Endothelial cell of umbilical vein (primary cell): ENCODE results near the gene GIMAP6. TPM values are rescaled to one million over a fixed set of nuclear protein-coding genes. Genes with fewer than 3 reads are reported as not detected.

Source experiments
- BruUV-seq: library from RNA; stranded (reverse); fragments of 400-500 nt; replicated peaks from 2 replicates; lab custom pipeline; 2021; lab: Mats Ljungman, UMichigan
- CTCF ChIA-PET: fragments of 300-600, 350-600 bp; sonication (Branson Sonifier 250); formaldehyde crosslinking; loops from one replicate; lab custom pipeline; 2021; ENCODE audit warnings: antibody characterized with exemption, inconsistent platforms; lab: Charles Lee
- POLR2A ChIA-PET: fragments of 300-600, 350-600 bp; sonication (Branson Sonifier 250); formaldehyde crosslinking; loops from one replicate; lab custom pipeline; 2021; ENCODE audit warnings: antibody characterized with exemption, inconsistent platforms; lab: Charles Lee
- DNase-seq: peaks from one replicate; pipeline ENCODE4 v3.0.0-alpha.2; 2011; ENCODE audit warnings: low read depth, low spot score
- FAIRE-seq: peaks from 2 replicates; lab custom pipeline; 2011; peaks lifted over from hg19 to GRCh38; lab: Jason Lieb, UNC
- H2AFZ ChIP-seq: 2 replicates; pipeline ENCODE4 v1.6.0; 2012; ENCODE audit warnings: low read depth, low read length, control low read depth, inconsistent platforms
- H3K27ac ChIP-seq: 2 replicates; pipeline ENCODE4 v1.5.1; 2011; ENCODE audit warnings: low read depth, mild to moderate bottlenecking, control low read depth, low read length, moderate library complexity; ENCODE audit not compliant: insufficient read depth
- H3K27me3 ChIP-seq, 2 experiments: 2 replicates each; pipeline versions ENCODE4 v1.6.0 to v1.6.1; 2011; ENCODE audit warnings: low read length in 2 of 2, mixed read lengths in 1 of 2; ENCODE audit not compliant: control insufficient read depth in 2 of 2, insufficient read depth in 2 of 2
- H3K36me3 ChIP-seq, 2 experiments: 2 replicates in 1 of 2; 3 replicates in 1 of 2; pipeline ENCODE4 v1.5.1; 2011; ENCODE audit warnings: low read length in 2 of 2, mild to moderate bottlenecking in 1 of 2, moderate library complexity in 1 of 2; ENCODE audit not compliant: control insufficient read depth in 2 of 2, insufficient read depth in 2 of 2; ENCODE audit errors: extremely low read depth in 1 of 2
- H3K4me1 ChIP-seq: 3 replicates; pipeline ENCODE4 v1.5.1; 2011; ENCODE audit warnings: mild to moderate bottlenecking, low read length; ENCODE audit not compliant: control insufficient read depth, insufficient read depth; ENCODE audit errors: extremely low read depth
- H3K4me2 ChIP-seq: 2 replicates; pipeline ENCODE4 v1.6.1; 2011; ENCODE audit warnings: low read length, control low read depth, mixed read lengths; ENCODE audit not compliant: insufficient read depth
- H3K4me3 ChIP-seq, 3 experiments: fragments of 200-600 bp in 1 of 3; sonication (generic), shearing (Covaris generic) in 1 of 3; replicated peaks in 1 of 3; 2 replicates each; pipeline ENCODE4 v1.5.1; 2011 to 2016; ENCODE audit warnings: control low read depth in 3 of 3, low read length in 3 of 3, mild to moderate bottlenecking in 2 of 3, inconsistent platforms in 1 of 3, low read depth in 1 of 3, moderate library complexity in 1 of 3; ENCODE audit not compliant: insufficient read depth in 1 of 3
- H3K79me2 ChIP-seq: 2 replicates; pipeline ENCODE4 v1.6.0; 2012; ENCODE audit warnings: low read length, inconsistent platforms; ENCODE audit not compliant: control insufficient read depth, insufficient read depth
- H3K9ac ChIP-seq: replicated peaks from 2 replicates; pipeline ENCODE3; 2011; ENCODE audit warnings: low read length, control low read depth; ENCODE audit not compliant: insufficient read depth; ENCODE audit errors: extremely low read depth
- H3K9me1 ChIP-seq: replicated peaks from 3 replicates; pipeline ENCODE4 v1.6.0; 2011; ENCODE audit warnings: mild to moderate bottlenecking, low read length; ENCODE audit not compliant: control insufficient read depth, insufficient read depth; ENCODE audit errors: extremely low read depth
- H3K9me3 ChIP-seq: replicated peaks from 2 replicates; pipeline ENCODE4 v1.5.1; 2012; ENCODE audit warnings: low read length, inconsistent platforms; ENCODE audit not compliant: control insufficient read depth, insufficient read depth
- H4K20me1 ChIP-seq: replicated peaks from 2 replicates; pipeline ENCODE3; 2011; ENCODE audit warnings: mild to moderate bottlenecking, low read length; ENCODE audit not compliant: control insufficient read depth, insufficient read depth; ENCODE audit errors: extremely low read depth
- CTCF ChIP-seq, 2 donors: IDR thresholded peaks; 1 replicate in 1 of 2; 2 replicates in 1 of 2; pipeline ENCODE4 v1.5.1; 2011; ENCODE audit warnings: low read length in 2 of 2, mild to moderate bottlenecking in 2 of 2, moderate library complexity in 2 of 2, control low read depth in 1 of 2, inconsistent platforms in 1 of 2, low read depth in 1 of 2; ENCODE audit not compliant: insufficient read depth in 1 of 2; ENCODE audit errors: extremely low read depth in 1 of 2
- FOS ChIP-seq: IDR thresholded peaks from 2 replicates; pipeline ENCODE4 v1.6.1; 2011; ENCODE audit warnings: mild to moderate bottlenecking, low read length, moderate library complexity, borderline replicate concordance; ENCODE audit not compliant: insufficient read depth
- MAX ChIP-seq: IDR thresholded peaks from 2 replicates; pipeline ENCODE4 v1.6.1; 2011; ENCODE audit not compliant: insufficient read depth, insufficient read length
- POLR2A ChIP-seq: IDR thresholded peaks from 2 replicates; pipeline ENCODE4 v1.6.1; 2012; ENCODE audit warnings: low read depth, mild to moderate bottlenecking, control low read depth, low read length
- dilution Hi-C: fragments of 300-500 bp; cut with MboI; formaldehyde crosslinking; loops from one replicate; pipeline ENCODE4 v1.15.0; 2019; ENCODE audit warnings: low sequenced_read_pairs; ENCODE audit not compliant: extremely low pct_ligation_motif_present
- intact Hi-C: fragments of 100-400 bp; cut with micrococcal nuclease; formaldehyde crosslinking; loops from one replicate; pipeline ENCODE4 v1.10.0; 2022
- polyA plus RNA-seq, 4 experiments: library from polyadenylated mRNA; depleted of rRNA in 3 of 4; stranded (reverse) in 3 of 4; unstranded in 1 of 4; fragments of >200 nt; gene quantifications; 2 replicates each; pipeline versions ENCODE4 v1.2.1 to v1.2.3, GENCODE V29; 2011 to 2012; ENCODE audit warnings: missing spikeins in 1 of 4
- total RNA-seq: library from RNA; stranded (reverse); gene quantifications from 2 replicates; pipeline ENCODE4 v1.2.3, GENCODE V29; 2021

GIMAP6 gene
- total and polyA plus RNA-seq, 2 donors (not counting 3 experiments of a cell fraction or from before 2014, with no cell fraction given) = 65.6 to 85.0 TPM

GRCh38 chr7:150648353-150649079 is 16.3 kb upstream of the GIMAP6 start:
- Histone ChIP-seq H3K4me3 (no peak overlapping the region), H3K4me2 (no peak overlapping the region), H3K9me3 (no peaks in the 10 kb centered on the region), H3K9me1 (no peaks in the 10 kb centered on the region), H2AFZ (no peak overlapping the region), H3K36me3 (no peaks in the 10 kb centered on the region), H3K4me1 (no peaks in the 10 kb centered on the region), H3K27ac (no peak overlapping the region), H3K79me2 (no peaks in the 10 kb centered on the region), H3K9ac (no peak overlapping the region), H3K27me3 (no peaks in the 10 kb centered on the region), H4K20me1 (no peaks in the 10 kb centered on the region)
- no peak for FAIRE-seq
- ChIA-PET POLR2A (no interaction called here), CTCF (no interaction called here)
- intact Hi-C loops (no loop called here), dilution Hi-C loops (no loop called here)
- DNase-seq = no peak
- no TSS peak for BruUV-seq
- TF ChIP-seq MAX (no peak), POLR2A (no peak), FOS (no peak), CTCF (IDR thresholded peaks at IDR 0.05; ENCODE audit: extremely low read depth in 1 of 2, insufficient read depth in 1 of 2, low read depth in 1 of 2, low read length in 2 of 2) (no peak)
